PC-9 (cell line): Measurements from ENCODE around the gene NINJ1.

Experiments used
- EZH2 ChIP-seq: fragments of 200-600 bp; sonication (generic); IDR thresholded peaks from 2 replicates; pipeline ENCODE4 v1.8.0; 2017; ENCODE audit warnings: antibody characterized with exemption, low read depth
- TF ChIP-seq, protein P1 (sequence below): fragments of 200-600 bp; sonication (generic); conservative IDR thresholded peaks from 2 replicates; pipeline ENCODE4 v1.6.1; 2017; ENCODE audit warnings: mixed run types, antibody characterized with exemption, mild to moderate bottlenecking, moderate library complexity

DNA sequence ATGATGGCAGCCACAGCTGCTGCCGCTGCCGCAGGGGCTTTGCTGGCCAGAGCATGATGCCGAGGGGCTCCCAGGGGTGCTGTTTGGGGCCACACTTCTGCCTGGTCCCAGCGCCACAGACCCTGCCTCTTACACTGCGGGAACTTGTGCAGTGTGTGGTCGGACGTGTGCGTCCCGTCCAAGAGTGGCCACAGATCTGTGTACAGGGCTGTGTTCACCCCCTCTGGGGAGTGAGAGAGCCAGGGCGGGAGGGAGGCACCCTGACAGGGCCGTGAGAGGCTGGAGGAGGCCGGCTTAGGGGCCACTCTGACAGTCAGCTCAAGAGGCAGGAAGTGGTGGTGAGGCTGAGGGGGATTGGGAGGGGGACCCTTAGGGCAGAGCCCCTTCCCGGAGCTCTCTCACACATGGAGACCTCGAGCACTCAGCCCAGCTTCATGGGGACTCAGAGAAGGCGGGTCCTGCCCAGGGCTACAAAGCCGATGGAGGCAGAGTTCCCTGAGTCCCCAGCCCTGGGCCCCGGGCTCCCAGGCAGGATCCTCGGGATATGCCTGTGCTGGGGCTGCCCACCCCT is 51.1 kb downstream of the NINJ1 start:
- TF ChIP-seq, protein P1, sequence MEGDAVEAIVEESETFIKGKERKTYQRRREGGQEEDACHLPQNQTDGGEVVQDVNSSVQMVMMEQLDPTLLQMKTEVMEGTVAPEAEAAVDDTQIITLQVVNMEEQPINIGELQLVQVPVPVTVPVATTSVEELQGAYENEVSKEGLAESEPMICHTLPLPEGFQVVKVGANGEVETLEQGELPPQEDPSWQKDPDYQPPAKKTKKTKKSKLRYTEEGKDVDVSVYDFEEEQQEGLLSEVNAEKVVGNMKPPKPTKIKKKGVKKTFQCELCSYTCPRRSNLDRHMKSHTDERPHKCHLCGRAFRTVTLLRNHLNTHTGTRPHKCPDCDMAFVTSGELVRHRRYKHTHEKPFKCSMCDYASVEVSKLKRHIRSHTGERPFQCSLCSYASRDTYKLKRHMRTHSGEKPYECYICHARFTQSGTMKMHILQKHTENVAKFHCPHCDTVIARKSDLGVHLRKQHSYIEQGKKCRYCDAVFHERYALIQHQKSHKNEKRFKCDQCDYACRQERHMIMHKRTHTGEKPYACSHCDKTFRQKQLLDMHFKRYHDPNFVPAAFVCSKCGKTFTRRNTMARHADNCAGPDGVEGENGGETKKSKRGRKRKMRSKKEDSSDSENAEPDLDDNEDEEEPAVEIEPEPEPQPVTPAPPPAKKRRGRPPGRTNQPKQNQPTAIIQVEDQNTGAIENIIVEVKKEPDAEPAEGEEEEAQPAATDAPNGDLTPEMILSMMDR, result no peak
- no peak for TF ChIP-seq EZH2
